ENCODE data around the gene RPN2. TPM values are rescaled to one million over a fixed set of nuclear protein-coding genes. Genes with fewer than 3 reads are reported as not detected.

The RPN2 gene
- polyA plus RNA-seq, 3 donors, result 169 to 215 (median 199) TPM

DNA sequence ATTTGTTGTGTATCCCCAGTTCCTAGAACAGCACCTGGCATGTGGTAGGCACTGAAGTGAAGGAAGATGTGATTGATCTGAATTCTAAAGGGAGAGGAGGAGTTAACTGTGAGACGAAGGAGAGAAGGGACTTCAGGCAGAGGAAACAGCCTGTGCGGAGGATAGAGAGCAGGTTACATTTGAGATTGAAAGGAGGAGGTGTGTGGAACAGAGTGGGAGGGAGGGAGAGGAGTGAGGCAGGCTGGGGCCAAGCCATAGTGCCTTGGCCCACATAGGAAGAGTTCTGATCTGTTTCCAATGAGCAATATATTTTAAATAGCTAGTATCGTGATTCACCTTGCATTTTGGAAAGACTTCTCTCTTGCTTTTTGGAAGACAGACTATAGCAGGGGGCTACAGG lies 14.1 kb downstream of the RPN2 start:
- no peak overlapping the region for H3K27ac ChIP-seq (ENCODE audit: low read depth in 1 of 2, low read length in 2 of 2)
- no peaks in the 10 kb centered on the region for H3K27me3 ChIP-seq (ENCODE audit: control insufficient read depth in 2 of 2, insufficient read depth in 2 of 2, low read length in 2 of 2)
- Mint-ChIP-seq H3K27me3 (ENCODE audit: low read depth in 3 of 3) (no peaks in the 10 kb centered on the region), H3K4me3 (no peak overlapping the region), H3K9me3 (peaks cover 0 to 2% (median 0%) of the 10 kb centered on the region in 7 donors), H3K4me1 (peaks cover 36% of the 10 kb centered on the region), H3K27ac (peak overlapping the region in 1 of 7 donors; percentile 56), H3K36me3 (peaks cover 47 to 73% of the 10 kb centered on the region in 2 donors)
- H2AFZ ChIP-seq (ENCODE audit: insufficient read depth, low read depth, low read length, poor library complexity, severe bottlenecking), result no peak overlapping the region
- no peak overlapping the region for H3K9ac ChIP-seq (ENCODE audit: insufficient read depth, low read length, poor library complexity, severe bottlenecking)
- no peak for TF ChIP-seq CTCF (IDR thresholded peaks at IDR 0.05)
- peaks cover 98% of the 10 kb centered on the region for H3K79me2 ChIP-seq (ENCODE audit: insufficient read depth, low read length)
- peaks cover 31 to 70% of the 10 kb centered on the region in 2 donors for H3K36me3 ChIP-seq (replicated peaks in 1 of 2; ENCODE audit: control insufficient read depth in 1 of 2, insufficient read depth in 2 of 2, low read length in 2 of 2)
- no peaks in the 10 kb centered on the region for H3K4me1 ChIP-seq (ENCODE audit: control insufficient read depth in 1 of 2, insufficient read depth in 2 of 2, low read length in 2 of 2)
- H4K20me1 ChIP-seq (ENCODE audit: insufficient read depth, low read length), result peaks cover 95% of the 10 kb centered on the region
- no peak for DNase-seq
- H3K9me3 ChIP-seq (replicated peaks in 1 of 2; ENCODE audit: control insufficient read depth in 1 of 2, insufficient read depth in 1 of 2, low read length in 2 of 2), result no peaks in the 10 kb centered on the region
- H3K4me3 ChIP-seq (replicated peaks in 1 of 3; ENCODE audit: low read depth in 2 of 3, low read length in 3 of 3), result no peak overlapping the region
- intact Hi-C loops (cut with micrococcal nuclease), result loop anchor here in 1 of 2 donors (2.0 kb wide), 1 partner anchor 342 kb away; no protein-coding TSS in a partner anchor
- 92% methylated on average over 2 of the region's 3 CpGs for WGBS (ENCODE audit: insufficient coverage)
- H3K4me2 ChIP-seq (replicated peaks; ENCODE audit: extremely low read depth, low read length, poor library complexity, severe bottlenecking), result no peak overlapping the region

DNA sequence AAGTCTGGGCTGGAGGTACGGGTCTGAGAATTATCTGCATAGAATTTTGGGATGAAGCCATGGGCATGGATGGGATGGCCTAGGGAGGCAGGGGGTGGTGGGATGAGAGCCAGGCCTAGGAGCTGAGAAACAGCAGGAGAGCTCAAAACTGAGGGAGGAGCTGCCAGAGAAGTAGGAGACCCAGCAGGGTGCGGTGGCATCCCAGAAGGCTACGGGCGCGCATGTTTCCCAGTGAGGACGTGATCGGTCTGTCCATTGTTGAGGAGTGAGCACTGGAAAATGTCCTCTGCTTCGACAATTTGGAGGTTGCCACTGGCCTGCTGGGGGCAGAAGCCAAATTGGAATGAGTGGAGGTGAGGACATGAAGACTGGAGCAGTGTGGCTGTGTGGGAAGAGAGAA lies 14.7 kb downstream of the RPN2 start:
- Histone ChIP-seq H3K4me3 (replicated peaks in 1 of 3; ENCODE audit: low read depth in 2 of 3, low read length in 3 of 3) (no peak overlapping the region), H3K36me3 (replicated peaks in 1 of 2; ENCODE audit: control insufficient read depth in 1 of 2, insufficient read depth in 2 of 2, low read length in 2 of 2) (peaks cover 32 to 70% of the 10 kb centered on the region in 2 donors), H3K9ac (ENCODE audit: insufficient read depth, low read length, poor library complexity, severe bottlenecking) (no peak overlapping the region), H3K4me2 (replicated peaks; ENCODE audit: extremely low read depth, low read length, poor library complexity, severe bottlenecking) (no peak overlapping the region), H4K20me1 (ENCODE audit: insufficient read depth, low read length) (peaks cover 94% of the 10 kb centered on the region), H3K79me2 (ENCODE audit: insufficient read depth, low read length) (peaks cover 98% of the 10 kb centered on the region), H2AFZ (ENCODE audit: insufficient read depth, low read depth, low read length, poor library complexity, severe bottlenecking) (no peak overlapping the region), H3K27ac (ENCODE audit: low read depth in 1 of 2, low read length in 2 of 2) (peak overlapping the region in 1 of 2 donors; percentile 26), H3K4me1 (ENCODE audit: control insufficient read depth in 1 of 2, insufficient read depth in 2 of 2, low read length in 2 of 2) (no peaks in the 10 kb centered on the region), H3K9me3 (replicated peaks in 1 of 2; ENCODE audit: control insufficient read depth in 1 of 2, insufficient read depth in 1 of 2, low read length in 2 of 2) (no peaks in the 10 kb centered on the region), H3K27me3 (ENCODE audit: control insufficient read depth in 2 of 2, insufficient read depth in 2 of 2, low read length in 2 of 2) (no peaks in the 10 kb centered on the region)
- no peak for DNase-seq
- H3K9me3 Mint-ChIP-seq, result peaks cover 0 to under 1% (median 0%) of the 10 kb centered on the region in 7 donors
- H3K4me3 Mint-ChIP-seq, result no peak overlapping the region
- peaks cover 36% of the 10 kb centered on the region for H3K4me1 Mint-ChIP-seq
- H3K27ac Mint-ChIP-seq, result peak overlapping the region in 5 of 7 donors; percentile 25 to 81 (median 30)
- H3K36me3 Mint-ChIP-seq, result peaks cover 47 to 73% of the 10 kb centered on the region in 2 donors
- 98% methylated on average over 8 of the region's 8 CpGs for WGBS (ENCODE audit: insufficient coverage)
- no peaks in the 10 kb centered on the region for H3K27me3 Mint-ChIP-seq (ENCODE audit: low read depth in 3 of 3)
- intact Hi-C loops (cut with micrococcal nuclease), result loop anchor here (2.0 kb wide), 2 partner anchors 191 to 341 kb away; no protein-coding TSS in a partner anchor
- TF ChIP-seq CTCF (IDR thresholded peaks at IDR 0.05), result no peak

All from CD14-positive monocyte (primary cell).